DLD1 (cell line): Measurements from ENCODE around the gene INPP1.

ENCODE experiments used
- in situ Hi-C: cut with HindIII; loops from 2 replicates; pipeline ENCODE4 v1.10.0; 2017; ENCODE audit warnings: low sequenced_read_pairs

Gene INPP1

GRCh38 chr2:190358655-190359448 lies 15.5 kb downstream of the INPP1 start:
- in situ Hi-C loops = loop anchor here (10.0 kb wide), 1 partner anchor 274 kb away; no protein-coding TSS in a partner anchor

DNA sequence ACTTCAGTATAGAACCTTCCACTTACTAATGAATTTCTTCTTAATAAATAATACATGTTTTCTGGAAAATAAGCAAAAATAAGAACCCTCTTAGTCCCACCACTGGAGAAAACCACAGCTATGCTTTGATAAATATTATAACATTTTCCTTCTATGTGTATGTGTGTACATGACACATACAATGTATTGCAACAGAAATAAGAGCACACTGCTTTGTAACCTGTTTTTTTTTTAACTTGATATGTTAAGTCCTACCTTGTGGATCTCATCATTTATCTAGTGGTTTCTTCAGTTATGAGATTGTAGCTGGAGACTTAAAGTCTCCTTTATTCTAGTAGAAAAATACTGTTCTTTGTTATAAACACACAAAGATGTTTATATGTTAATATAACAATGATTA lies 17.2 kb downstream of the INPP1 start:
- in situ Hi-C loops = no loop called here

DNA sequence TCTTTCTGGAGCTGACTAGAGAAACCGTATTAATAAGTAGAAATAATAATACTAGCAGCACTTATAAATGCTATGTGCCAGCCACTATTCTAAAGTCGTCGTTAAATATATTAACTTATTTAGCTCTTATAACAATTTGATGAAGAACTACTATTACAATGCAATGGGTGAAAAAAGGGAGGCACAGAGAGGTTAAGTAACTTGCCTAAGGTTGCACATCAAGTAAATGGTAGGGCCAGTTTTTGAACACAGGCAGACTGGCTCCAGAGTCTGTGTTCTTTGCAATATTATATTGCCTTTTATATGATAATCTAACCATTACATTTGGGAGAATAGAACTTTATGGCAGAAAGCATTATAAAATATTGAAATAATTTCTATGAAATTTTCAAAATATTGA lies 17.6 kb downstream of the INPP1 start:
- in situ Hi-C loops = no loop called here

- in situ Hi-C loops = no loop called here
Measured at GRCh38 chr2:190361572-190361971, 18.2 kb downstream of the INPP1 start.

DNA sequence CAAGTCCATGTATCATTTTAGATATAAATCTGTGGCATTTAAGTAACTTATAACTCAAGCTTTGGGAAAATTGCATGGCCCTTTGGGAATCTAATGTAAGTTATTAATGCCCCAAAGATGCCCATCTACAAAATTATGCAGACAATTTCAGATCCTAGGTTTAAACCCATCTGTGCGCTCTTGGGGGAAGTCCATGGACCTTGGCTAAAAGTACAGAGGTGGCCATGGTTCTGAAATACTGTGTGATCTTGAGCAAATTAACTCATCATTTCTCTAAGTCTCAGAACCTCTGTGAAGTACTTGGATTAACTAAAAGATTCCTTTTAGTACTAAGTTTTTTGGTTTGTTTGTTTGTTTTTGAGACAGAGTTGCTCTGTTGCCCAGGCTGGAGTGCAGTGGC lies 19.5 kb downstream of the INPP1 start:
- in situ Hi-C loops = no loop called here

GRCh38 chr2:190365499-190366204 lies 22.3 kb downstream of the INPP1 start:
- in situ Hi-C loops = no loop called here

GRCh38 chr2:190366248-190366753 lies 22.9 kb downstream of the INPP1 start:
- in situ Hi-C loops = no loop called here

DNA sequence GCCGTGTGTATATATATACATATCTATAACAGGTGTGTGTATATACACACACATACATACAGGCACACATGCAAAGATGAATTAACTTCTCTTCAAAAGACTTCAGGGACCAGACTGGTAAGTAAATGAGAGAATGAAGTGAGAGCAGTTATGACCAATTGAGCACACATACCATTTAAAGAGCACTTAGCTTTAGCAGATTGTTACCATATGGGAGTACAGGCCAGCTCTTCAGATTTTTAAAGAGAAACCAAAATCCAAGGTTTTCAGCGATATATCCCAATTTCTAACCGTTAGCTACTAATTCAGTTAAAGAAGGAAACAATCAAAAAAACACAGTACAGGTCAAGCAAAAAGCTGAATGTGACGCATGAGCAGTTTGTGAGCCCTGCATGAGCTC lies 23.7 kb downstream of the INPP1 start:
- in situ Hi-C loops = no loop called here

- in situ Hi-C loops = no loop called here
Measured at GRCh38 chr2:190369635-190370034, 26.2 kb downstream of the INPP1 start.

- in situ Hi-C loops = no loop called here
Measured at GRCh38 chr2:190376083-190376482, 32.7 kb downstream of the INPP1 start.

GRCh38 chr2:190376591-190377245 lies 33.3 kb downstream of the INPP1 start:
- in situ Hi-C loops = no loop called here

DNA sequence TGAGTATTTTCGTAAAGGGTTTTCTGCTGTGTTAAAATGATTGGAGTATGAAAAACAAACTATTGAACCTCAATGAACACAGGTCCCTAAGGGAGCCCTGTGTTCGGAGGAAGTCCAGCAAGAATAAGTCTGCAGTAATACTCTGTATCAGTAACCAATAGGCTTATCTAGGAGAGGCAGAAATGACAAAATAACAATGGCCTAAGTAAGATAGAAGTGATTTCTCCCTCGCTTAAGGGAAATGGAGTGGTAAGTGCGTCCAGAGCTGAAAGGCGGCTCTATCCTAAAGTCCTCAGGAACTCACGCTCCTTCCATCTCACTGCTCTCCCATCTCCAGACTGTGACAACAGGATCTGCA lies 35.5 kb downstream of the INPP1 start:
- in situ Hi-C loops = no loop called here

DNA sequence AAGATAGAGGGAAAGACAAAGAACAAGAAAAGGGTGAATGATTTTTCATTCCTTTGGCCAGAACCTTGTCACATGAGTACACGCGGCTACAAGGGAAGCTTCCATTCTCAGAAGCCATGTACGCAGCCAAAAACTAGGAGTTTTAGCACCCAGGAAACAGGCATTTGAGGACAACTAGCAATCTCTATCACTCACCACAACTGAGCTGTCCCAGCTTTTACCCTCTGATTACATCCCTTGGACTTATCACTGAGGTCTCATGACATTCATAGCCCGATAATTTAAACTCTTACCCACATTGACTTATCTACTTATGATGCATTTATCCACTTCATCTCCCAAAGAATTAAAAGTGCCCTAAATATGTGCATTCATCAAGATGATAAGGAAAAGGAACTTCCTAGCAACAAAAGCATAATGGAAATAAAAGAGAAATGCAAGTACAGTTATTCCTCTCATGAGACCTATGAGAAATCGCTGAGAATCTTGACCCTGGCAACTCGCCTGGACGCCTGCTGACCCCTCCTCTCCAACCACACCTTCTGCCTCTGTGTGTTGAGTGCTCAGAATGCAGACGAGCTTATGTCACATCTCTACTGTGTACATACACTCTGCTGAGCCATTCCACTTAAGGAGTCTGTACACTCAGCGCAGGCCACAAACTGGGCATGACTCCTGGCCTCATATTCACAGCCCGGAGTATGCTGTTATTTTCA lies 36.0 kb downstream of the INPP1 start:
- in situ Hi-C loops = no loop called here

DNA sequence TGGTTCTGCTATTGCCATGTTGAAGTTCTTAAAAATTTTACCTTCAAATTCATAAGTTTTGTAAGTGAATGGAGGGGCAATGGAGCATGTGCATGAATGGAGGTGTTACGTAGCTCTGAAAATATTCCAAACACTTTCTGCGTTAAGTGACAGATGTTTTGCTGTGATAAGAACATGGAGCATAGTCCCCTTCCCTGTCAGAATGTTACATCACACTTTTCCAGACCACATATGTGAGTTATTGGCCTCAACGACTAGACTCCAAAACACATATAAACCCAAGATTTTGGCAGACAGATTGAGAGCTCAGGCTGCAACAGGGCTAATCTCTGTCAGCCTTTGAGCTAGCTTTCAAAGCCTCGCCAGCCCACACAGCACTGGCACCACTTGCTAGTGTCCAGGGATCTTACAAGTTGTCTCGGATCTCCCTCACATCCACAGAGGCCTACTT lies 37.6 kb downstream of the INPP1 start:
- in situ Hi-C loops = no loop called here

- in situ Hi-C loops = no loop called here
Measured at GRCh38 chr2:190382851-190383250, 39.5 kb downstream of the INPP1 start.

DNA sequence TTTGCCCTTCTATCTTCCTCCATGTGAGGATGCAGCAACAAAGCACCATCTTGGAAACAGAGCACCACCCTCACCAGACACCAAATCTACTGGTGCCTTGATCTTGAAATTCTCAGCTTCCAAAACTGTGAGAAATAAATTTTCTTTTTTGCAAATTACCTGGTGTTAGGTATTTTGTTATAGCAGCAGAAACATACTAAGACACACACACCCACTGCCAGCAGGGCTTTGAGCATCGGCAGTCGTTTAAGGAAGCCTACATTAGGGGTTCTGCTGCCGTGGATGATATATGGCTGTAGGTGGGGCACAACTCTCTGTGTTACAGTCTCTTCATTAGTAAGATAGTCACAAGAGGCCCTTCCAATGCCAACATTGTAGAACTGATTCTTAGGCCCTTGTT lies 44.0 kb downstream of the INPP1 start:
- in situ Hi-C loops = no loop called here

DNA sequence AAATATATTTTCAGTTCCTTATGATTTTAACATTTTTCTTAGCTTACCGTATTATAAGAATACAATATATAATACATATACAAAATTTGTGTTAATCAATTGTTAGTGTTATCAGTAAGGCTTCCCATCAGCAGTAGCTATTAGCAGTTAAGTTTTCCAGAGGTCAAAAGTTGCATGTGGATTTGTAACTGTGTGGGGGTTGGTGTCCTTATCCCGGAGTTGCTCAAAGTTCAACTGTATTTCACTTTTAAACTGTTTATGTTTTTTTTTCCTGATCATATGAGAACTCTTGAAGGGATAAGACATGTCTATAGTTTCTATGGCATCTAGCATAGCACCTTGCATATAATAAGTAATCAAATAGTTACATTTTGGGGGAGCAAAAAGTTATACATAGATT lies 52.9 kb downstream of the INPP1 start:
- in situ Hi-C loops = no loop called here

DNA sequence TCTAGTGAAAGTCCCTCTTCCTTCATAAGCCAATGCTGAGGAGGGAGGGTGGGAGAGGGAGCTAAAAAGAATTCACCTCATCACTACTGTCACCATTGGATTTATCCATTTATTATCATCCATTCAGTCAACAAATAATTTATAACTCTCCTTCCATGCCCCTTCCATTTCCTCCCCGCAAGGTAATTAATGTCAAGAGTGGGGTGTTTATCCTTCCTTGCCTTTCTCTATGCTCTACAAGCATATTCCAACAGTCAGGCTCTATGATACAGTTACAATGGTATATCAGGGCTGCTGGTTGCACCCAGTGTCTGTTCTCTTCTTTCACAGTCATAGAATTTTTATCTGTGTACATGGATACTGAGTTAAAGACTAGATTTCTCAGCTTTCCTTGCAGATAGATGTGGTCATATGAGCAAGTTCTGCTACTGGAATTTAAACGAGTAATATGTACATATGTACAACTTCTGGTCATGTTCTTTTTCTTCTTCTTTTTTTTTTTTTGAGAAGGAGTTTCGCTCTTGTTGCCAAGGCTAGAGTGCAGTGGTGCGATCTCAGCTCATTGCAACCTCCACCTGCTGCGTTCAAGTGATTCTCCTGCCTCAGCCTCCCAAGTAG lies 59.7 kb downstream of the INPP1 start:
- in situ Hi-C loops = no loop called here

DNA sequence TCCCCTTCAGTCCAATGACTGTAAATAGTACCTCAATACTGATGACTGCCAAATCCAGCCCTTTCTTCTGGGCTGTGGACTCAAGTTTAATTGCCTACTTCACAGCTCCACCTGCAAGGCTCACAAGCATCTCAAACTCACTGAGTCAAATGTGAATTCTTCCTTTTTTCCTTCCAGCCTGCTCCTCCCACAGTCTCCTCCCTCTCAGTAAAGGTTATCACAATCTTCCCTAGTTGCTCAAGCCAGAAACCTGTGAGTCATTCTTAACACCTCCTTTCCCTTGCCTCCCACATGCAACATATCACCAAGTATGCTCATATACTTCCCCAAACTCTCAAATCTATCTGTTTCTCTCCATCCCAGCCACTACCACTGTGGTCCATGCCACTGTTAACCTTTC lies 61.1 kb downstream of the INPP1 start:
- in situ Hi-C loops = no loop called here

GRCh38 chr2:190405070-190405469 lies 61.7 kb downstream of the INPP1 start:
- in situ Hi-C loops = no loop called here

GRCh38 chr2:190405995-190406394 lies 62.6 kb downstream of the INPP1 start:
- in situ Hi-C loops = no loop called here
